ENCODE measurements around the gene RTN4IP1.
"Not testable (repeated sequence)": the region's sequence is repeated elsewhere in the genome, so short reads cannot be mapped to it uniquely, and the experiment has no call there.

Gene RTN4IP1

GRCh38 chr6:106627760-106628159, 1.5 kb downstream of the RTN4IP1 start:
- not testable (repeated sequence) for DNase-seq (ENCODE audit: low read depth)

DNA sequence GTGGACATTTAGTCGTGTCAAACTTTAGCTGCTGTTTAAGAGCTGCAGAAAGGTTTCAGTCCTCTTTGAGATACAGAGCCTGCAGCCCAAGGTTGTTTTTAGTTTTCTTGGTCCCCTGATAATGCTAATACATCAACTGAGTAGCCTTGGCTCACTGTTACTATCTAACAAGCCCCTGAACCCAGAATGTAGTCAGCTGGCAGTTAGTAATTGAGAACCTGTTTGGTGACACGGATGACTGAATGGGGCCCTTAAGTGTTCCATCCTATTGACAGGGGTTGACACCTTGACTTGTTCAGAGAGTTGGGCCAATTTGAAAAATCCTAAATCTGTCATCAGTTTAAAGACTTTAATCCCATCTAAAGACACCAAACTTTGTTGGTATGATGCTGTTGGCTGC, 2.8 kb downstream of the RTN4IP1 start:
- DNase-seq (ENCODE audit: low read depth): no peak

DNA sequence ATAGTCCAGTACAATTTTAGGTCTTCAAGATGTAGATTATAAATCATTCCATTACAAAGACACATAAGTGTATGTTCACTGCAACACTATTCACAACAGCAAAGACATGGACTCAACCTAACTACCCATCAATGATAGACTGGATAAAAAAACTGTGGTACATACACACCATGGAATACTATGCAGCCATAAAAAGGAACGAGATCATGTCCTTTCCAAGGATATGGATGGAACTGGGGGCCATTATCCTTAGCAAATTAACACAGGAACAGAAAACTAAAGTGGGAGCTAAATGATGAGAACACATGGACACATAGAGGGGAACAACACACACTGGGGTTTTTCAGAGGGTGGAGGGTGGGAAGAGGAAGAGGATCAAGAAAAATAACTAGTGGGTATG, 6.3 kb downstream of the RTN4IP1 start:
- no peak for DNase-seq (ENCODE audit: low read depth)

DNA sequence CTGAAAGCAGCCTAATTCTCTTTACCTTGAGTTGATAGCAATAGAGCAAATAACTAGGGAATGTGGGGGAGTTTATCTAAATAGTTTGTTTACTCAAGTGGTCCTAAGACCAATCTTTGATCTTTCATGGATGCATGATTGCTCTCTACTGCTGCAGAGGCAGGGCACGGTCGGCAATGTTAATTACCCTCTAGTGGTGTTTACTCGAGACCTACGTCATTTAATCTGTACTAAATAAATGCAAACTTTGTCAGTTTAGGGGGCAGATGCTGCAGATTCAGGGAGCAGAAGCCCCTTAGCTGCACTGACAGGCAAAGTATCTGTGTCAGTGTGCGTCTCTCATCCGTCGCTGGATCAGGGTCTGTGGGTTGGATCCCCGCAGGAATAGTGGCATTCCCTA, 6.9 kb downstream of the RTN4IP1 start:
- DNase-seq (ENCODE audit: low read depth): no peak

- DNase-seq (ENCODE audit: low read depth): no peak
These were observed 8.2 kb downstream of the RTN4IP1 start for GRCh38 chr6:106620931-106621672.

- DNase-seq (ENCODE audit: low read depth): no peak
These were observed 10.1 kb downstream of the RTN4IP1 start for GRCh38 chr6:106619223-106619622.

DNA sequence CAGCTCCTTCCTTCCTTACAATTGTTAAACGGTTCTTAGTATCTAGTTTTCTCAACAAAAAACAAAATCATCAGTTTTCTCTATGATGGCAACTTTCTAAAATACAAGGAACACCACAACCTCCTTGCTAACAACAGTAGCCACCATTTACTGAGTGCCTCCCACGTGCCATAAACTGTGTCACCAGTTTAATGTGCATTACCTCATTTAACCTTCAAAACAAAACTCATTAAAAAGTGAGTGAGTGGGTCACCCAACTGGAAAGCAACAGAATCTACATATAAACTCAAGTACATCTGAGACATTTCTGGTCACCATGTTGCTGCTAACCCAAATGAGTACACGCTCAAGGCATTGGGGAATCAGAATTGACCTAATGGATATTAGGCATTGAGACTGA, 11.0 kb downstream of the RTN4IP1 start:
- no peak for DNase-seq (ENCODE audit: low read depth)

- no peak for DNase-seq (ENCODE audit: low read depth)
These were observed 11.4 kb downstream of the RTN4IP1 start for GRCh38 chr6:106617857-106618256.

DNA sequence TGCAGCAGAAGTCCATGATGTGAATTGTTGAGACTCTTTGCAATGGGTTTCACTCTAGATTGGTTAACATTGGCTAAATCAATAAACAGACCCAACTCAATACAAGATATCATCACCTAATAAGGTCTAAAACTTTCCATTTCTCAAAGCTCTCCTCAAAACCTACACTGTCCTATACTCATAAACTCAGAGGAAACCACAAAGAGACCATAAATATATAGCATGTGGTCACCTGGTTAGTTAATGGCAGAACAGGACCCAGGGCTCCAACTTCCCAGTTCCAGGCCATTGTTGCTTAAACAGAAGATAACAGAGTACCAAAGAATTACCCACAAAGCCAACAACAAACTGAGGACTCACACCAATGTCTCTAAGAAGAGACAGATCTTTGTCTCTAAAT, 12.0 kb downstream of the RTN4IP1 start:
- DNase-seq (ENCODE audit: low read depth): no peak

DNA sequence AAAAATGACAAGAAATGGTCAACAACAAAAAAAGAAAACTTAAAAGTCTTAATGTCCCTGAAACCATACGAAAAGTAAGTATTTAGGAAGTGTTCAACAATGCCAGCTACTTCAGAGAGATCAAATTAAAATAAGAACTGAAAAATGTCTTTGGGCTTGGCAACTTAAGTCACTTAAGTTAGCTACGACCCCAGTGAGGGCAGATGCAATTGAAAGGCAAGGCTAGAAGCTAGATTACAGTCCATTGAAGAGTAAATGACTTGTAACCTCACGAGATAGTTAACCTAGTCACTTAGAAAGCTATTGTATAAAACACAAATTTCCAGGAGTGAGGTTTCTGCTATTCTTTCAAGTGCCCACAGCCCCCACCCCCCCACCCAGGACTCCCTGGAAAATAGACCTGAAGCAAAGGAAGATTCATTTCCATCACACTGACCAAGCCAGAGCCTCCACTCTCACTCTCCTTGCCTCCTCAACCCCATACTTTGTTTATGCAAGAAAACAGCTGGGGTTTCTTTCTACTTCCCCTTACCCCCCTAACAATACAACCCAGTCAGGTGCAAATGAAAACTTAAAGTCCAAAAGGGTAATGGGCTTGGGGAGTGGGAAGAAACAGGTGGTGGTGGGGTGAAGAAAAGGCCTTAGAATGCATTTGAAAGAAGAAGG, 14.6 kb downstream of the RTN4IP1 start:
- no peak for DNase-seq (ENCODE audit: low read depth)

DNA sequence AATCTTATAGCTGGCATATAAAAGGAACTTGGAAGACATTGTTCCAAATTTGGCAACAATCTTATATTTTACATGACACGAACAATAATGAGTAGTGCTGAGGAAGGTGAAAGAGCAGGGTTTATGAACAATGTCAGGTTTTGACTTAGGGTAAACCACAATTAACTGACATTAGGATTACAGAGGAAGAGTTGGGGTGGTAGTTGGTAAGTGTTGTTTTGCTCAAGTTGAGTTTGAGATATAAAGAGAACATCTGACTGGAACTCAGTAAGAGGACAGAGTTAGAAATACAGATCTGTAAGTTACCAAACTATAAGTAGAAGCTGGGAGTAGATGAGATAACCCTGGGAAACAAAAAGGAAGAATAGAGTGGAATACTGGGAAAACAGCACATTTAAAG, 15.1 kb downstream of the RTN4IP1 start:
- DNase-seq (ENCODE audit: low read depth): no peak

DNA sequence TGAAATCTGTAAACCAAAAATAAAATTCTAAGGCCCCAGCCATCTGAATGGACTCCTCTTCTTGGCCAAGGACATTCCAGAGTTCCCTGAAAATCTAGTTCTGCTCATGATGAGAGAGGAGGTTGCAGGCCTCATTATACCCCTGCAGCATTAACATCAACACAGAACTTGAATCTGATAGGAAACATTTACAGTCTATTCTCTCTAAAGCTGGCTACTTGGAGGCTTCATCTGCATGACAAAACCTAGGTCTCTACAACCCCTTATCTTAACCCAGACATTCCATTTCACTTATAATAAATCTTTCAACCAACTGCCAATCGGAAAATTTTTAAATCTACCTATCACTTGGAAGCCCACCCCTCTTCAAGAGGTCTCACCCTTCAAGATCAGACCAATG, 15.7 kb downstream of the RTN4IP1 start:
- DNase-seq (ENCODE audit: low read depth): no peak

DNA sequence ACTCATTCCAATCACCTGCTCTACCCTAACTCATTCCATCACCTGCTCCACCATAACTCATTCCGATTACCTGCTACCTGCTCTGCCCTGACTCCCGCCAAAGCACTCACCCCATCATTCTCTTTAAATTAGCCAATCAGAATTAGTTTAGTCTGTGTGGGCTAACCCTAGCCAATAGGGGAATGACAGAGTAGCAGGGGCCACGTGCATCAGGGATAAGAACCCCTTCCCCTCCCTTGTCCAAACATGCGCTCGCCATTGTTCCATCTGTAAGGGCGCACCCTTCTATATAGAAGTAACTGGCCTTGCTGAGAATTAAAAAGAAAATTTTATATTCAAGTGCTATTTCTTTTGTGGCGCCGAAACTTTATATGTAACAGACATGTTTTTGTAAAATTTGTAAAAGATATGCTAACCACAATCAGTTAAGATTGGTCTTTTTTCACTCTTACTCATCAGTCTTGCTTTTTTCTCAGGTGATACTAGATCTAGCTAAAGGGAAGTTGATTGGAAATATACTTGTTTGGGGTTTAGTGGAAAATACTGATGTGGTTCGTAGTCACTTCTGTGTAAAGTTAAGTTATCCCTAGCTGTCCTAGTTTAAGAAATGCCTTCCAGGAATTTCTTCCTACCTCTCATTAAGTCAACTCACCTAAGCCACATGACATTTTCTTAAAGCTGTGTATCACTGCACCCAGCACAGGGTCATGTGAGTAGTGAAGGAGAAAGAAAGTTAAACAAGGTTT, 16.5 kb downstream of the RTN4IP1 start:
- no peak for DNase-seq (ENCODE audit: low read depth)

- DNase-seq (ENCODE audit: low read depth): no peak
These were observed 18.3 kb downstream of the RTN4IP1 start for GRCh38 chr6:106611030-106611429.

DNA sequence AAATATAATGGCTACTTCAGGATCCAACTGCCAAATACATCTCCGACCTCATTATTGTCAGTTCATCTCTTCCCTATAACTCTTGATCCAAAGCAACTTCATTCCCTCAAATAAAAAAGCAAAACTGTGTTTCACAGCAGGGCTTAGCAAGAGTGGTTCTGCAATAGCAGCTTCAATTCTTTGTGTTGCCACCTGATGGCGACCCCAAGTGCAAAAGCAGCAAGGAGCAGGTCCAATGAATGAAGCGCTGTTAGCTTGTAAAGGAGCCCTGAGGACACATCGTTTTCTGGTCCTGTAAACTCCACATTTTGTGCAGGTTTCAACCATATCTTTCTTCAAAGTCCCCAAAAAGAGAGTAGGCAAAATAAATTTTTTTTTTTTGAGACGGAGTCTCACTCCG, 19.6 kb downstream of the RTN4IP1 start:
- no peak for DNase-seq (ENCODE audit: low read depth)

DNA sequence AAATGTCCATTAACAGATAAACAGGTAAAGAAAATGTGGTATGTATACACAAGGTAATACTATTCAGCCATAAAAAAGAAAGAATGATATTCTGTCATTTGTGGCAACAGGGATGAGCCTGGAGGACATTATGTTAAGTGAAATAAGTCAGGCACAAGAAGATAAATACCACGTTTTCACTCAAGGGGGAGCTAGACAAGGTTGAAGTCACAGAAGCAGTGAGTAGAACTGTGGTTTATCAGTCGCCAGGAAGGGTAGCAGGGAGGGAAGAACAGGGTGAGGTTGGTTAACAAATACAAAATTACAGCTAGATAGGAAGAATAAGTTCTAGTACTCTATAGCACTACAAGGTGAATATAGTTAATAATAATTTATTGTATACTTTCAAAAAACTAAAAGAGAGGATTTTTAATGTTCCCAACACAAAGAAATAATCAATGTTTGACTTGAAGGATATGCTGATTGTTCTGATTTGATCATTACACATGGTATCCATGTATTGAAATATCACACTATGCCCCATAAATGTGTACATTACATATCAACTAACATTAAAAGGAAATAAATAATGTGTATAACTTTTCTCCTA, 21.1 kb downstream of the RTN4IP1 start:
- no peak for DNase-seq (ENCODE audit: low read depth)

GRCh38 chr6:106600329-106600728, 29.0 kb downstream of the RTN4IP1 start:
- no peak for DNase-seq (ENCODE audit: low read depth)

DNA sequence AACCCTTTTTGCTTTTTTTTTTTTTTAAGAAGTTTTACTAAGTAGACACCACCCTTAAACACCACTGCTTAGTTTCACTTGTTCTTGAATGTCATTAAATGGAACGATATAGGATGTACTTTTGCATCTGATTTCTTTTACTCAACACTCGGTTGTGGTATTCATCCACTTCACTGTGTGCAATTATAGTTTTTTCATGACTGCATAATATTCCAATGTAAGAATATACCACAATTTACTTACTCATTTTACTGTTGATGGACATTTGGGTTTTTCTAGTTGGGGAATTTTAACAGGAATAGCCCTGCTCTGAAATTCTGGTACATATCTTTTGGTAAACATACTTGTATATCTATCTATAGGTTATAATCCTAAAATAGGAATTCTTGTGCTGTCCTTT, 29.9 kb downstream of the RTN4IP1 start:
- DNase-seq (ENCODE audit: low read depth): no peak

DNA sequence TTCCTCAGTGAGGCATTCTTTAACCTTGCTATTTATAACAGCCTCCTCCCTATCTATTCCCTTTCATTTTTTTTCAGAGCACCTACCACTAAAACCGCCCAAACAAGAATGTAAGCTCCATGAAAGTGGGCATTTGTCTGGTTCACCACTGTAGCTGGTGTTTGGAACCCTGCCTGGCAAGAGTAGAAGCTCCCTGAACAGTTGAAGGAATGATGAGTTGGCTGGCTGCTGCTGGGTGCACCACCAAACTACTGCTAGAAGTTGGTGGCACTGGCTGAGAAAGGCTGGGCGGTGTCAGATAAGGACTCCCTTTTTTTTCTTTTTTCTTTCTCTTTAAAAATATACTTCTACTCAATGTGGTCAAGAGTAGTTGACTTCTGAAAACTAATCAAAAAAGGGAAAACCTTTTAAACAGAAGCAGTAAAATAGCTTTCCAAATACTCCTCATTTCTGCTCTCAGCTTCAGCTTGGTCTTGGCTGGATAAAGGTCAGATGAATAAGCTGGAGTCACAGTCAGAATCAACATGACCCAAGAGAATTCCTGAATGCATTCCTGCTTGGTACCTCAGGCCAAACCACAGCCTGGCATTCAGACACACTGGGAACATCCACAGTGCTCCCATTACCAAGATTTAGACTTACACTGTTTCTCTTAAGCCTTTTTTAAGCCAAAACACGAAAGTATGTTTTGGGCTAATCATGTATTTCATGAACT, 38.0 kb downstream of the RTN4IP1 start:
- DNase-seq (ENCODE audit: low read depth): no peak

DNA sequence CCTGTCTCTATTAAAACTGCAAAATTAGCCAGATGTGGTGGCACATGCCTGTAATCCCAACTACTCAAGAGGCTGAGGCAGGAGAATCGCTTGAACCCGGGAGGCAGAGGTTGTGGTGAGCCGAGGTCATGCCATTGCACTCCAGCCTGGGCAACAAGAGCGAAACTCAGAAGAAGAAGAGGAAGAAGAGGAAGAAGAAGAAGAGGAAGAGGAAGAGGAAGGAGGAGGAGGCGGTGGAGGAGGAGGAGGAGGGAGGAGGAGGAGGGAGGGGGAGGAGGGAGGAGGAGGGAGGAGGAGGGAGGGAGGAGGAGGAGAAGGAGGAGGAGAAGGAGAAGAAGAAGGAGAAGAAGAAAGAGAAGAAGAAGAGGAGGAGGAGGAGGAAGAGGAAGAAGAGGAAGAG, 40.4 kb downstream of the RTN4IP1 start:
- DNase-seq (ENCODE audit: low read depth): not testable (repeated sequence)

- DNase-seq (ENCODE audit: low read depth): no peak
These were observed 42.4 kb downstream of the RTN4IP1 start for GRCh38 chr6:106586815-106587415.

GRCh38 chr6:106581468-106581867, 47.8 kb downstream of the RTN4IP1 start:
- no peak for DNase-seq (ENCODE audit: low read depth)
